Spleen (tissue), 11 donors: ENCODE results near the gene GIPC1. TPM values are rescaled to one million over a fixed set of nuclear protein-coding genes. Genes with fewer than 3 reads are reported as not detected.
A peak's percentile ranks its signal among the peaks of the same experiment; 100 is the strongest.
"Not testable (repeated sequence)": the region's sequence is repeated elsewhere in the genome, so short reads cannot be mapped to it uniquely, and the experiment has no call there.

Experiments
- DNase-seq: peaks from one replicate; pipeline ENCODE4 v3.0.0-alpha.2; 2020
- H3K27ac ChIP-seq, 8 donors: fragments of 200-600 bp; sonication (generic) in 7 of 8; 1 replicate in 4 of 8; 2 replicates in 4 of 8; pipeline versions ENCODE4 v1.5.0 to v1.8.0; 2016 to 2021; ENCODE audit warnings: inconsistent platforms in 4 of 8, mild to moderate bottlenecking in 4 of 8, moderate library complexity in 1 of 8
- H3K27me3 ChIP-seq, 7 donors: fragments of 200-600 bp; sonication (generic) in 6 of 7; replicated peaks in 1 of 7; 1 replicate in 4 of 7; 2 replicates in 3 of 7; pipeline versions ENCODE4 v1.5.0 to v1.8.0; 2016 to 2021; ENCODE audit warnings: inconsistent platforms in 3 of 7, mild to moderate bottlenecking in 1 of 7
- H3K36me3 ChIP-seq, 6 donors: fragments of 200-600 bp; sonication (generic) in 5 of 6; 1 replicate in 4 of 6; 2 replicates in 2 of 6; pipeline versions ENCODE4 v1.5.0 to v1.8.0; 2016 to 2021; ENCODE audit warnings: inconsistent platforms in 2 of 6
- H3K4me1 ChIP-seq, 6 donors: fragments of 200-600 bp; sonication (generic) in 5 of 6; 1 replicate in 3 of 6; 2 replicates in 3 of 6; pipeline versions ENCODE4 v1.5.0 to v1.8.0; 2016 to 2021; ENCODE audit warnings: inconsistent platforms in 3 of 6
- H3K4me3 ChIP-seq, 8 donors: fragments of 200-600 bp; sonication (generic) in 7 of 8; 1 replicate in 4 of 8; 2 replicates in 4 of 8; pipeline versions ENCODE4 v1.5.0 to v1.8.0; 2016 to 2021; ENCODE audit warnings: inconsistent platforms in 4 of 8, mild to moderate bottlenecking in 4 of 8, moderate library complexity in 2 of 8
- H3K9me3 ChIP-seq, 8 donors: fragments of 200-600 bp; sonication (generic) in 7 of 8; 1 replicate in 4 of 8; 2 replicates in 4 of 8; pipeline versions ENCODE4 v1.5.0 to v1.8.0; 2016 to 2021; ENCODE audit warnings: inconsistent platforms in 4 of 8
- CTCF ChIP-seq, 11 experiments: fragments of 200-600 bp in 7 of 11; fragments of 450-650 bp in 4 of 11; sonication (generic) in 4 of 11; IDR thresholded peaks in 8 of 11; conservative IDR thresholded peaks in 3 of 11; 1 replicate in 7 of 11; 2 replicates in 4 of 11; pipeline versions ENCODE4 v1.4.0 to v1.8.0; 2016 to 2021; ENCODE audit warnings: antibody characterized with exemption in 11 of 11, inconsistent platforms in 4 of 11, mild to moderate bottlenecking in 1 of 11
- POLR2A ChIP-seq, 3 donors: fragments of 450-650 bp; IDR thresholded peaks; one replicate each; pipeline ENCODE4 v1.5.1; 2017; ENCODE audit warnings: antibody characterized with exemption in 3 of 3, mild to moderate bottlenecking in 1 of 3
- POLR2AphosphoS5 ChIP-seq, 3 donors: sonication (generic); formaldehyde crosslinking; IDR thresholded peaks; one replicate each; pipeline ENCODE4 v1.5.1; 2017; ENCODE audit warnings: antibody characterized with exemption in 3 of 3
- WGBS, 5 donors: extraction: QIAGEN DNeasy Blood & Tissue Kit in 3 of 5; methylation state at CpG; one replicate each; pipeline versions ENCODE4 v1.1.5 to v1.1.7; 2013 to 2018; 5-methylcytosine and 5-hydroxymethylcytosine counted together
- intact Hi-C: fragments of 100-400 bp; cut with DNase I; formaldehyde crosslinking; loops from one replicate; pipeline ENCODE4 v1.15.0; 2023; ENCODE audit warnings: low total_unique reads
- polyA plus RNA-seq, 3 donors: library from polyadenylated mRNA; stranded (reverse); fragments of 200-250 nt; gene quantifications; one replicate each; pipeline ENCODE4 v1.2.1, GENCODE V29; 2013
- total RNA-seq, 7 donors: library from RNA; depleted of rRNA in 3 of 7; stranded (reverse); fragments of >200 nt in 3 of 7; fragmentation: NEBNext Ultra II Directional in 4 of 7; extraction: Animal tissue kit (Norgen Biotek cat#: 25700) in 4 of 7; gene quantifications; one replicate each; pipeline versions ENCODE4 v1.1.0 to v1.2.1, GENCODE V29; 2016 to 2021
- donor health status: healthy with polysubstance abuse.
- donor health status: DM: no; HTN: no; CAD: no; lungs with moderate emphysema.
- donor health status: DM: no; HTN: no; CAD: no.
- donor health status: Bipolar disorder and iron deficiency.
- donor health status: healthy.
- donor health status: DM: no; HTN: no; CAD: no.
- donor health status: DM: yes; HTN: yes; CAD: no.

GIPC1 gene
- total and polyA plus RNA-seq, 10 donors, result 17.1 to 58.1 (median 30.7) TPM

- Histone ChIP-seq H3K27ac (no peak overlapping the region), H3K9me3 (no peaks in the 10 kb centered on the region), H3K4me3 (no peak overlapping the region), H3K27me3 (peaks cover 0 to 4% (median 2%) of the 10 kb centered on the region in 7 donors), H3K4me1 (peaks cover 5 to 13% (median 10%) of the 10 kb centered on the region in 6 donors), H3K36me3 (peaks cover 0 to 95% (median 92%) of the 10 kb centered on the region in 6 donors)
- intact Hi-C loops, result no loop called here
- TF ChIP-seq POLR2AphosphoS5 (IDR thresholded peaks at IDR 0.05), result peak in 2 of 3 donors; percentile 24 to 52
- no peak for TF ChIP-seq POLR2A (IDR thresholded peaks at IDR 0.05)
- DNase-seq, result no peak
- WGBS, 5 donors, result 80 to 87% (median 84%) methylated on average over 12 of the region's 12 CpGs
These were observed 28.5 kb downstream of the GIPC1 start for GRCh38 chr19:14467391-14467790.

DNA sequence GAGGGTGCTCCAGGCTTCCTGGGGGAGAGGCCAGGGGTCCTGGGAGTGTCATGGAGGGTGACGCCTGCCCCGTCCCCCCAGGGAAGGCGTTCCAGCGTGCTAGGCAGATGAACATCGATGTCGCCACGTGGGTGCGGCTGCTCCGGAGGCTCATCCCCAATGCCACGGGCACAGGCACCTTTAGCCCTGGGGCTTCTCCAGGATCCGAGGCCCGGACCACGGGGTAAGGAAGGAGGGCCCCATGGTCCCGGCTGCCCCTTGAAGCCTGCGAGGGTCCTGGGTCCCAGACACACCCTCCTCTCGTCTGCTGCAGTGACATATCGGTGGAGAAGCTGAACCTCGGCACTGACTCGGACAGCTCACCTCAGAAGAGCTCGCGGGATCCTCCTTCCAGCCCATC is 32.2 kb downstream of the GIPC1 start:
- 94 to 98% (median 96%) methylated on average over 14 to 21 of the region's 21 CpGs for WGBS, 5 donors
- no peak overlapping the region for H3K27ac ChIP-seq
- H3K36me3 ChIP-seq, result peaks cover 2 to 100% (median 97%) of the 10 kb centered on the region in 6 donors
- H3K4me3 ChIP-seq, result no peak overlapping the region
- H3K4me1 ChIP-seq, result peaks cover 0 to 15% (median 4%) of the 10 kb centered on the region in 6 donors
- no peak for DNase-seq
- H3K9me3 ChIP-seq, result no peaks in the 10 kb centered on the region
- TF ChIP-seq CTCF (IDR thresholded peaks at IDR 0.05 in 8 of 11, conservative IDR thresholded peaks at IDR 0.05 in 3 of 11), result no peak
- TF ChIP-seq POLR2AphosphoS5 (IDR thresholded peaks at IDR 0.05), result peak in 1 of 3 donors; percentile 59
- H3K27me3 ChIP-seq, result no peaks in the 10 kb centered on the region
- intact Hi-C loops, result no loop called here

DNA sequence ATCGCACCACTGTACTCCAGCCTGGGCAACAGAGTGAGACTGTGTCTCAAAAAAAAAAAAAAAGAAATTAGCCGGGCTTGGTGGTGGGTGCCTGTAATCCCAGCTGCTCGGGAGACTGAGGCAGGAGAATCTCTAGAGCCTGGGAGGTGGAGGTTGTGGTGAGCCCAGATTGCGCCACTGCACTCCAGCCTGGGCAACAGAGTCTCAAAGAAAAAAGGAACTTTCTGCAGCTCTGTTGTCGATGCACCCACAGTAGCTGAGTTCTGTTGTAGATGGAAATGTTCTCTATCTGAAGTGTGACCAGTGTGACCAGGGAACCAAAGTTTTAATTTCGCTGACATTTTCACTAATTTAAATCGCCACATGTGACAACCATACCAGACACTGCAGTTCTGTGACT is 33.5 kb downstream of the GIPC1 start:
- H3K27me3 ChIP-seq, DNase-seq, H3K9me3 ChIP-seq, intact Hi-C loops, H3K4me3 ChIP-seq, H3K27ac ChIP-seq: not testable (repeated sequence)
- peaks cover 0 to 23% (median 5%) of the 10 kb centered on the region in 6 donors for H3K4me1 ChIP-seq
- 75 to 90% (median 86%) methylated on average over 6 to 7 of the region's 7 CpGs for WGBS, 5 donors
- peaks cover 2 to 100% (median 97%) of the 10 kb centered on the region in 6 donors for H3K36me3 ChIP-seq

DNA sequence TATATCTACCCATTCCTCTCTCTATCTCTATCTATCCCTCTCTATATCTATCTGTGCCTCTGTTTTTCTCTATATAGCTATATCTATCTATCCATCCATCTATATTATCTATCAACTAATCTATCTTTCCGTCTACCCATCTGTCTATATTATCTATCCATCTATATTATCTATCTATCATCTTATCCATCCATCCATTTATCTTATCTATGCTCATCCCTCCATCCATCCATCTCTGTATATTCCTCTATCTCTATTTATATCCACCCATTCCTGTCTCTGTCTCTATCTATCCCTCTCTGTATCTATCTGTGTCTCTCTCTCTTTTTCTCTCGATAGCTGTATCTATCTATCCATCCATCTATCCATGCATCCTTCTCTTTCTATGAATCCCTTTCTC is 35.0 kb downstream of the GIPC1 start:
- Histone ChIP-seq H3K27me3 (no peaks in the 10 kb centered on the region), H3K4me3 (no peak overlapping the region), H3K27ac (no peak overlapping the region), H3K36me3 (peaks cover 2 to 100% (median 89%) of the 10 kb centered on the region in 6 donors), H3K4me1 (peaks cover 0 to 23% (median 5%) of the 10 kb centered on the region in 6 donors), H3K9me3 (no peaks in the 10 kb centered on the region)
- TF ChIP-seq POLR2AphosphoS5 (IDR thresholded peaks at IDR 0.05) (no peak), POLR2A (IDR thresholded peaks at IDR 0.05) (no peak), CTCF (IDR thresholded peaks at IDR 0.05 in 8 of 11, conservative IDR thresholded peaks at IDR 0.05 in 3 of 11) (no peak)
- WGBS, 5 donors, result 70 to 99% (median 96%) methylated on average over 2 of the region's 2 CpGs
- intact Hi-C loops, result no loop called here
- DNase-seq, result no peak

GRCh38 chr19:14459703-14460102 is 36.2 kb downstream of the GIPC1 start:
- H3K27me3 ChIP-seq, result no peaks in the 10 kb centered on the region
- TF ChIP-seq POLR2AphosphoS5 (IDR thresholded peaks at IDR 0.05) (peak in 2 of 3 donors; percentile 25 to 59), CTCF (IDR thresholded peaks at IDR 0.05 in 8 of 11, conservative IDR thresholded peaks at IDR 0.05 in 3 of 11) (no peak), POLR2A (IDR thresholded peaks at IDR 0.05) (no peak)
- WGBS, 5 donors, result 60 to 71% (median 68%) methylated on average over 4 to 5 of the region's 5 CpGs
- H3K27ac ChIP-seq, result peak overlapping the region in 4 of 8 donors; percentile 44 to 58 (median 49)
- intact Hi-C loops, result no loop called here
- peaks cover 2 to 100% (median 89%) of the 10 kb centered on the region in 6 donors for H3K36me3 ChIP-seq
- DNase-seq, result no peak
- no peaks in the 10 kb centered on the region for H3K9me3 ChIP-seq
- no peak overlapping the region for H3K4me3 ChIP-seq
- H3K4me1 ChIP-seq, result peaks cover 0 to 23% (median 5%) of the 10 kb centered on the region in 6 donors

DNA sequence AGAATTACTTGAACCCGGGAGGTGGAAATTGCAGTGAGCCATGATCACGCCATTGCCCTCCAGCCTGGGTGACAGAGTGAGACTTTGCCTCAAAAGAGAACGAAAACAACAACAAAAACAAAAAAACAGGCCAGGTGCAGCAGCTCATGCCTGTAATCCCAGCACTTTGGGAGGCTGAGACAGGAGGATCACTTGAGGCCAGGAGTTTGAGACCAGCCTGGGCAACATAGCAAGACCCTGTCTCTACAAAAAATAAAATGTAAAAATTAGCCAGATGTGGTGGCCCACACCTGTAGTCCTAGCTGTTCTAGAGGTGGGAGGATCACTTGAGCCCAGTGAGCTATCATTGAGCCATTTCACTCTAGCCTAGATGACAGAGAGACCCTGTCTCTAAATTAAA is 43.6 kb downstream of the GIPC1 start:
- H3K4me3 ChIP-seq, H3K4me1 ChIP-seq, H3K27me3 ChIP-seq, H3K27ac ChIP-seq, H3K9me3 ChIP-seq, intact Hi-C loops, DNase-seq: not testable (repeated sequence)
- WGBS, 5 donors, result 96 to 100% (median 99%) methylated on average over 3 of the region's 3 CpGs
- H3K36me3 ChIP-seq, result peaks cover 4 to 100% (median 95%) of the 10 kb centered on the region in 6 donors
